ENCODE results near the gene CTSF.
"Not testable (repeated sequence)": the region's sequence is repeated elsewhere in the genome, so short reads cannot be mapped to it uniquely, and the experiment has no call there.

CTSF gene

GRCh38 chr11:66544952-66545351, 23.5 kb downstream of the CTSF start:
- peaks cover 5 to 29% of the 10 kb centered on the region in 2 donors for H3K4me1 ChIP-seq (ENCODE audit: control insufficient read depth in 1 of 2, insufficient read depth in 2 of 2, low read length in 2 of 2)
- not testable (repeated sequence) for H3K27ac ChIP-seq (ENCODE audit: low read length); H3K27me3 ChIP-seq (ENCODE audit: low read depth, low read length); H3K9me3 ChIP-seq (ENCODE audit: control insufficient read depth in 1 of 2, low read length in 2 of 2)
- H3K36me3 ChIP-seq (ENCODE audit: control insufficient read depth in 1 of 2, insufficient read depth in 2 of 2, low read length in 2 of 2) = peaks cover 0 to 22% of the 10 kb centered on the region in 2 donors
- peak overlapping the region; percentile 79 to 85 for H3K4me3 ChIP-seq (ENCODE audit: low read depth in 1 of 2, low read length in 2 of 2)

GRCh38 chr11:66543263-66544107, 24.9 kb downstream of the CTSF start:
- H3K4me3 ChIP-seq (ENCODE audit: low read depth in 1 of 2, low read length in 2 of 2) = no peak overlapping the region
- H3K27ac ChIP-seq (ENCODE audit: low read length) = no peak overlapping the region

GRCh38 chr11:66542362-66542761, 26.0 kb downstream of the CTSF start:
- Histone ChIP-seq H3K36me3 (ENCODE audit: control insufficient read depth in 1 of 2, insufficient read depth in 2 of 2, low read length in 2 of 2) (peaks cover 3 to 37% of the 10 kb centered on the region in 2 donors), H3K4me1 (ENCODE audit: control insufficient read depth in 1 of 2, insufficient read depth in 2 of 2, low read length in 2 of 2) (peaks cover 5 to 29% of the 10 kb centered on the region in 2 donors), H3K4me3 (ENCODE audit: low read depth in 1 of 2, low read length in 2 of 2) (no peak overlapping the region), H3K9me3 (ENCODE audit: control insufficient read depth in 1 of 2, low read length in 2 of 2) (no peaks in the 10 kb centered on the region), H3K27me3 (ENCODE audit: low read depth, low read length) (no peaks in the 10 kb centered on the region), H3K27ac (ENCODE audit: low read length) (no peak overlapping the region)

More at GRCh38 chr11:66543263-66544107, 24.9 kb downstream of the CTSF start:
- Histone ChIP-seq H3K9me3 (ENCODE audit: control insufficient read depth in 1 of 2, low read length in 2 of 2) (no peaks in the 10 kb centered on the region), H3K36me3 (ENCODE audit: control insufficient read depth in 1 of 2, insufficient read depth in 2 of 2, low read length in 2 of 2) (peaks cover 3 to 37% of the 10 kb centered on the region in 2 donors), H3K27me3 (ENCODE audit: low read depth, low read length) (no peaks in the 10 kb centered on the region), H3K4me1 (ENCODE audit: control insufficient read depth in 1 of 2, insufficient read depth in 2 of 2, low read length in 2 of 2) (peaks cover 5 to 29% of the 10 kb centered on the region in 2 donors)

- Histone ChIP-seq H3K9me3 (ENCODE audit: control insufficient read depth in 1 of 2, low read length in 2 of 2) (no peaks in the 10 kb centered on the region), H3K27ac (ENCODE audit: low read length) (no peak overlapping the region), H3K4me3 (ENCODE audit: low read depth in 1 of 2, low read length in 2 of 2) (no peak overlapping the region), H3K27me3 (ENCODE audit: low read depth, low read length) (no peaks in the 10 kb centered on the region), H3K36me3 (ENCODE audit: control insufficient read depth in 1 of 2, insufficient read depth in 2 of 2, low read length in 2 of 2) (peaks cover 3 to 37% of the 10 kb centered on the region in 2 donors), H3K4me1 (ENCODE audit: control insufficient read depth in 1 of 2, insufficient read depth in 2 of 2, low read length in 2 of 2) (peaks cover 5 to 29% of the 10 kb centered on the region in 2 donors)
These were observed 26.5 kb downstream of the CTSF start for GRCh38 chr11:66541892-66542291.

- Histone ChIP-seq H3K36me3 (ENCODE audit: control insufficient read depth in 1 of 2, insufficient read depth in 2 of 2, low read length in 2 of 2) (peaks cover 3 to 37% of the 10 kb centered on the region in 2 donors), H3K4me1 (ENCODE audit: control insufficient read depth in 1 of 2, insufficient read depth in 2 of 2, low read length in 2 of 2) (peaks cover 5 to 21% of the 10 kb centered on the region in 2 donors)
- not testable (repeated sequence) for H3K27ac ChIP-seq (ENCODE audit: low read length); H3K4me3 ChIP-seq (ENCODE audit: low read depth in 1 of 2, low read length in 2 of 2); H3K27me3 ChIP-seq (ENCODE audit: low read depth, low read length); H3K9me3 ChIP-seq (ENCODE audit: control insufficient read depth in 1 of 2, low read length in 2 of 2)
These were observed 27.8 kb downstream of the CTSF start for GRCh38 chr11:66540598-66540997.

GRCh38 chr11:66539870-66540213, 28.6 kb downstream of the CTSF start:
- Histone ChIP-seq H3K27ac (ENCODE audit: low read length) (no peak overlapping the region), H3K4me1 (ENCODE audit: control insufficient read depth in 1 of 2, insufficient read depth in 2 of 2, low read length in 2 of 2) (peaks cover 5 to 14% of the 10 kb centered on the region in 2 donors), H3K4me3 (ENCODE audit: low read depth in 1 of 2, low read length in 2 of 2) (no peak overlapping the region), H3K36me3 (ENCODE audit: control insufficient read depth in 1 of 2, insufficient read depth in 2 of 2, low read length in 2 of 2) (peaks cover 3 to 37% of the 10 kb centered on the region in 2 donors), H3K27me3 (ENCODE audit: low read depth, low read length) (no peaks in the 10 kb centered on the region), H3K9me3 (ENCODE audit: control insufficient read depth in 1 of 2, low read length in 2 of 2) (no peaks in the 10 kb centered on the region)

- Histone ChIP-seq H3K27me3 (ENCODE audit: low read depth, low read length) (no peaks in the 10 kb centered on the region), H3K27ac (ENCODE audit: low read length) (no peak overlapping the region), H3K4me3 (ENCODE audit: low read depth in 1 of 2, low read length in 2 of 2) (no peak overlapping the region), H3K9me3 (ENCODE audit: control insufficient read depth in 1 of 2, low read length in 2 of 2) (no peaks in the 10 kb centered on the region), H3K36me3 (ENCODE audit: control insufficient read depth in 1 of 2, insufficient read depth in 2 of 2, low read length in 2 of 2) (peaks cover 3 to 37% of the 10 kb centered on the region in 2 donors), H3K4me1 (ENCODE audit: control insufficient read depth in 1 of 2, insufficient read depth in 2 of 2, low read length in 2 of 2) (peaks cover 4 to 13% of the 10 kb centered on the region in 2 donors)
These were observed 29.1 kb downstream of the CTSF start for GRCh38 chr11:66539170-66539869.

- Histone ChIP-seq H3K4me3 (ENCODE audit: low read depth in 1 of 2, low read length in 2 of 2) (no peak overlapping the region), H3K9me3 (ENCODE audit: control insufficient read depth in 1 of 2, low read length in 2 of 2) (no peaks in the 10 kb centered on the region), H3K27me3 (ENCODE audit: low read depth, low read length) (no peaks in the 10 kb centered on the region), H3K4me1 (ENCODE audit: control insufficient read depth in 1 of 2, insufficient read depth in 2 of 2, low read length in 2 of 2) (no peaks in the 10 kb centered on the region), H3K27ac (ENCODE audit: low read length) (no peak overlapping the region), H3K36me3 (ENCODE audit: control insufficient read depth in 1 of 2, insufficient read depth in 2 of 2, low read length in 2 of 2) (peaks cover 0 to 27% of the 10 kb centered on the region in 2 donors)
These were observed 35.6 kb downstream of the CTSF start for GRCh38 chr11:66532784-66533183.

GRCh38 chr11:66531841-66532240, 36.6 kb downstream of the CTSF start:
- no peaks in the 10 kb centered on the region for H3K27me3 ChIP-seq (ENCODE audit: low read depth, low read length)
- no peak overlapping the region for H3K27ac ChIP-seq (ENCODE audit: low read length)
- no peaks in the 10 kb centered on the region for H3K4me1 ChIP-seq (ENCODE audit: control insufficient read depth in 1 of 2, insufficient read depth in 2 of 2, low read length in 2 of 2)
- peaks cover under 1 to 33% of the 10 kb centered on the region in 2 donors for H3K36me3 ChIP-seq (ENCODE audit: control insufficient read depth in 1 of 2, insufficient read depth in 2 of 2, low read length in 2 of 2)
- no peak overlapping the region for H3K4me3 ChIP-seq (ENCODE audit: low read depth in 1 of 2, low read length in 2 of 2)
- no peaks in the 10 kb centered on the region for H3K9me3 ChIP-seq (ENCODE audit: control insufficient read depth in 1 of 2, low read length in 2 of 2)

GRCh38 chr11:66530927-66531709, 37.3 kb downstream of the CTSF start:
- Histone ChIP-seq H3K27ac (ENCODE audit: low read length) (no peak overlapping the region), H3K4me3 (ENCODE audit: low read depth in 1 of 2, low read length in 2 of 2) (no peak overlapping the region), H3K36me3 (ENCODE audit: control insufficient read depth in 1 of 2, insufficient read depth in 2 of 2, low read length in 2 of 2) (peaks cover 7 to 40% of the 10 kb centered on the region in 2 donors), H3K27me3 (ENCODE audit: low read depth, low read length) (no peaks in the 10 kb centered on the region), H3K4me1 (ENCODE audit: control insufficient read depth in 1 of 2, insufficient read depth in 2 of 2, low read length in 2 of 2) (no peaks in the 10 kb centered on the region), H3K9me3 (ENCODE audit: control insufficient read depth in 1 of 2, low read length in 2 of 2) (no peaks in the 10 kb centered on the region)

- H3K4me1 ChIP-seq (ENCODE audit: control insufficient read depth in 1 of 2, insufficient read depth in 2 of 2, low read length in 2 of 2) = no peaks in the 10 kb centered on the region
- H3K36me3 ChIP-seq (ENCODE audit: control insufficient read depth in 1 of 2, insufficient read depth in 2 of 2, low read length in 2 of 2) = peaks cover 7 to 40% of the 10 kb centered on the region in 2 donors
- H3K27ac ChIP-seq (ENCODE audit: low read length) = no peak overlapping the region
- H3K9me3 ChIP-seq (ENCODE audit: control insufficient read depth in 1 of 2, low read length in 2 of 2) = no peaks in the 10 kb centered on the region
- H3K4me3 ChIP-seq (ENCODE audit: low read depth in 1 of 2, low read length in 2 of 2) = no peak overlapping the region
- H3K27me3 ChIP-seq (ENCODE audit: low read depth, low read length) = no peaks in the 10 kb centered on the region
These were observed 38.8 kb downstream of the CTSF start for GRCh38 chr11:66529655-66530054.
